GM19025 (cell line): ENCODE measurements around the gene LTC4S.
"Not testable (repeated sequence)": the region's sequence is repeated elsewhere in the genome, so short reads cannot be mapped to it uniquely, and the experiment has no call there.

Experiments used
- ATAC-seq: cut with Tn5 transposase; IDR thresholded peaks from one replicate; pipeline ENCODE4 v1.9.1; 2021; ENCODE audit warnings: mild to moderate bottlenecking, low read depth, moderate library complexity; ENCODE audit not compliant: unreplicated experiment

The LTC4S gene

DNA sequence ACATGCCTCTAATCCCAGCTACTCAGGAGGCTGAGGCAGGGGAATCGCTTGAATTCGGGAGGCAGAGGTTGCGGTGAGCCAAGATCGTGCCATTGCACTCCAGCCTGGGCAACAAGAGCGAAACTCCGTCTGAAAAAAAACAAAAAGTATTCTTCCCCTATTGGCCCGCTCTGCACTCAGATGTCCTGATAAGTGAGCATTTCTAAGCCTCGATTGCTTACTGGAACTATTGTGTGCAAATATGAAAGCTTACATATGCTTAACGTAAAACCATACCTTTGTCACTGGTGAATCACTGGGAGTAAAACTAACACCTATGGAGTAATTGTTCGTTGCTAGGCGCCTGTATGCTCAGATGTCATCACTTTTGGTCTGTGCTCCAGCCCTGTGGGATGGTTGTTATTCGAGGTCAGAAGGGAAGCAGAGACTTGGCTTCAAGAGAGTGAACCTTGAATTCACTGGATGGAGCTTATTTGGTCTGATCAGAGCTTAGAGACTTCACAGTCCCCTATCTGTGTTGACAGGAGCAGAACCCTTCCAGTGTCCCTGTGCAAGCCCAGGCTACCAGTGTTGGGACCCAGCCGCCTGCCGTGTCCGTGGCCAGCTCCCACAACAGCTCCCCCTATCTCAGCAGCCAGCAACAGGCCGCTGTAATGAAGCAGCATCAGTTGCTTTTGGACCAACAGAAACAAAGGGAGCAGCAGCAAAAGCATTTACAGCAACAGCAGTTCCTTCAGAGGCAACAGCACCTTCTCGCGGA lies 25.3 kb upstream of the LTC4S start:
- ATAC-seq = no peak

DNA sequence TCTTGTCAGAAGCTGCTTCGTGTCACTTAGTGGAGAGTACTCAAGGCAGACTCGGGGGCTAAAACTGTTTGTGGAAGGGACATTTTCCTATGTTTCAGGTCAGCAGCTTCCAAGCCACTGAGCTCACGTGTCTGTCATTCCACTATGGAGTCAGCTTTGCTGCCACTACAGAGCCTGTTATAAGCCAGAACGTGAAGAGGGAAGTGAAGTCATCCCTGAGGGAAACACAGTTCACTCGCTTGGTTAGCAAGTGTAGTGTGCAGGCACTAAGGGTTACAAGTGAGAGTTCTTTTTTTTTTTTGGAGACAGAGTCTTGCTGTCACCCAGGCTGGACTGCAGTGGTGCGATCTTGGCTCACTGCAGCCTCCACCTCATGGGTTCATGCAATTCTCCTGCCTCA lies 24.5 kb upstream of the LTC4S start:
- no peak for ATAC-seq

DNA sequence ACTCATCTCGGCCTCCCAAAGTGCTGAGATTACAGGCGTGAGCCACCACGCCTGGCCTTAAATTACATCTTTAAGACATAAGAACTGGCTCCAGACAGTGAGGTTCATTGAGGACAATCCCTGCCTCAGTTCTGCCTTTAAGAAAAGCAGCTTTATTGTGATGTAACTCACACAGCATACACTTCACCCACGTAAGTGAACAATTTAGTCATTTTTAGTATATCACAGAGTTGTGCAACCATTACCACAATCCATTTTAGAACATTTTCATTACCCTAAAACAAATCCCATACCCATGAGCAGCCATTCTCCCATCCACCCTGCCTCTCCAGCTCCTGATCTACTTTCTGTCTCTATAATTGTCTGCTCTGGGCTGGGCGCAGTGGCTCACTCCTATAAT lies 24.0 kb upstream of the LTC4S start:
- no peak for ATAC-seq

DNA sequence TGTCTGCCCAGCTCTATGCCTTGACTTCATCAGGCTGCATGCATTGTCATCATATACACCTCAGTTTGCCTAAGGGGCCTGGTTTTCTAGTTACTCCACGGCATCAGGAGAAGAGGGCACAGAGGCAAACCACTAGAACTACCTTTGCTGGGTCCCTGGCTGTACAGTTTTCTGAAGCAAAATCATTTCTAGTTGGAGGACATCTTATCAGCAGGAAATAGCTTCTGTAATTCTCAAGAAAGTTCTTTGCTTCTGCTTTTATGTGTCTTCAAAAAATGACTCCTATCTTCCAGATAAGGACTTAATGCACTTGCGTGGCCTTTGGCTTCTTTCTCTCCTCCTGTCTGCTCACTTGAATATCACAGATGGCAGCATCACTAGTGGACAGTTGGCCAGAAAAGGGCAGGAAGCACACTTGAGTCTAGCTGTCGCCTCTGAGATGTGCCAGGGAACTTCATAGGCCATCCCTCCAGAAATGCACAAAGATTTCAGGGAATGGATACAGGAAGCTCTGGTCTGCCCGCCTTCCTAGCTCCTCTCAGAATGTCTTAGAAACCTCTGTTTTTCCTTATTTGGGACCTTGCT lies 22.4 kb upstream of the LTC4S start:
- ATAC-seq = no peak

DNA sequence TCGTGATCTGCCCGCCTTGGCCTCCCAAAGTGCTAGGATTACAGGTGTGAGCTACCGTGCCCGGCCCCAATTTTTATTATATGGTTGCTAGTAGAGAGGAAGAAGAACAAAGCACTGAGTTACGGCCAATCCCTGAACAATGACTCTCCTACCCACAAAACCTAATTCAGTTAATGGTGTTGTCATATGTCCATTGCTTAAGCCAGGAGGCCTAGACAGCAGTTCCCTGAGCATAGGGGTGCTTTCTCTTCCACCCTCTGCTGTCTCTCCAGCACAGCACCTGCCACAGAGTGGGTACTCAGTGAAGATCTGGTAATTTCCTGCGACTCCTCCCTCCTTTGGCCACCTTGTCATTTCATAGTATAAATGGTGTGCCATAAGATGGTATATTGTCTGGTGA lies 21.4 kb upstream of the LTC4S start:
- no peak for ATAC-seq

DNA sequence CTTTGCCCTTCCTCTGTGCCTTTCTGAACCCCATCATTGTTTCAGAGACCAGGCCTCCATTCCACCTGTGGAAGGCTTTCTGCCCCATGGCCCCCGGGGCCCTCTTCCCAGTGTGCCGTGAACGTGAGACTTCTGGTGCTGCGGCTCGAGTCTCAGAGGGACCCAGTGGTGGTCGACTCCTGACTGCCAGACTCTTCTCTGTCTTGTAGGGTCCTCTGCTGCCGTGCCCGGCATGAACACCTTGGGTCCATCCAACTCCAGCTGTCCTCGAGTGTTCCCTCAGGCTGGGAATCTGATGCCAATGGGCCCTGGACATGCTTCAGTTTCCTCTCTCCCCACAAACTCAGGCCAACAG lies 20.1 kb upstream of the LTC4S start:
- no peak for ATAC-seq

DNA sequence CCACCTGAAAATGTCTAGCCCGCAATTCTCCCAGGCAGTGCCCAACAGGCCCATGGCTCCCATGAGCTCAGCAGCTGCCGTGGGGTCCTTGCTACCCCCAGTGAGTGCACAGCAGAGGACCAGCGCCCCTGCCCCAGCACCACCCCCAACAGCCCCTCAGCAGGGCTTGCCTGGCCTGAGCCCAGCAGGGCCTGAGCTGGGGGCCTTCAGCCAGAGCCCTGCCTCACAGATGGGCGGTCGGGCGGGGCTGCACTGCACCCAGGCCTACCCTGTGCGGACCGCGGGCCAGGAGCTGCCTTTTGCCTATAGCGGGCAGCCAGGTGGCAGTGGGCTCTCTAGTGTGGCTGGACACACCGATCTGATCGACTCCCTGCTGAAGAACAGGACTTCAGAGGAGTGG lies 19.3 kb upstream of the LTC4S start:
- ATAC-seq = no peak

DNA sequence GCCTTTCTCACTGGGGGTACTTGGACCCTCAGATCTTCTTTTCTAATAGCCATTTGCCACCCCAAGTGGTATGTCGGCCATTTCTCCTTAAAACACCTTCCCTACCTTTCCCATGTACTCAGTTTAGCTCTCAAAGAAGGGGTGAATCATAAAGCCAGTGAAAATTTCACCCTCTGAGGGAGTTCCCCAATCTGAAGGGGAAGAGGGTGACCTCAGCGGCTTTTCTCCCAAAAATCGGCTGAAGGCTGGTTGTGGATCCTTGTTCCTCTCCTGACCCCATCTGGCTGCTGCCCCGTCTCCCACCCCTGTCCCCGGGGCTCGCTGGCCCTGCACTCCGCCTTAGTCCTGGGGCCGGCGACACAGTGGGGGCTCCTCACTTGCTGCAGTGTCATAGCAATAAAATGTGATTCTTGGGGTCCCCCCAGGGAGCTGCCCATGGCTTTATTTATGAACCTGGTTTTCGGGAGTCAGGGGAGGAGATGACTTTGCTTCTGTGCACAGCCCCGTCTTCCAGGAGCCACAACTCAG lies 17.3 kb upstream of the LTC4S start:
- ATAC-seq = no peak

DNA sequence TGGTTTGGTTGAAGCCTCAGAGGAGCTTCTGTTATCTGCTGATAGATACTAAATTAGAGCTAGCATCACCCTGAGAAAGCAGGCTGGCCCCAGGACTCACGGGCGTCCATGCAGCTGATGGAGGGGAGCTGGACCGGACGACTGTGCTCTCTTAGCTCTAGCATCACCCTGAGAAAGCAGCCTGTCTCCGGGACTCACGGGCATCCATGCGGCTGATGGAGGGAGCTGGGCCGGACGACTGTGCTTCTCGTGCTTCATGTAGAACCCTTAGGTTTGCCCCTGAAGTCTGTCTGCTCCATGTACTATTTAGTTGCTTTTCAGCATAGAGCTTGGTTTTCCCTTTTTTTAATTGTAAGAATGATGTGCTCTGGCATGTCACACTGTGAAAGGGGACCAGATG lies 16.3 kb upstream of the LTC4S start:
- no peak for ATAC-seq

DNA sequence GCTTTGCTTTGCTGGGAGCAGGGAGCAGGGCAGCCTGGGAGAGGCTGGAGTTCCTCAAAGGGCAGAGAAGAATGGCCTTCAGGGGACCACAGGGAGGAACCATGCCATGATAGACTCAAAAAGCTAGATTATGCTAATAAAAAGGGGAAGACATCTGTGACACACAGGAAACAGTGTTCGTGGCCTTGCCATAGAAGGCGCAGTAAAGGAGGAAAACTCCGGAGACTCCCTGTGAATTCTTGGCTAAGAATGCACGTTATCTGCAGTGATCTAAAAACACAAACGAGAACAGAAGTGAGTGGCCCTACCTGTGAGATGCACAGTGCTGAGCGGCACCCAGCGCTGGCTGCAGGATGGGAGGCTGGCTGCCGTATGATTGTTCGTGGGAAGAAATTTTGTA lies 15.9 kb upstream of the LTC4S start:
- ATAC-seq = no peak

DNA sequence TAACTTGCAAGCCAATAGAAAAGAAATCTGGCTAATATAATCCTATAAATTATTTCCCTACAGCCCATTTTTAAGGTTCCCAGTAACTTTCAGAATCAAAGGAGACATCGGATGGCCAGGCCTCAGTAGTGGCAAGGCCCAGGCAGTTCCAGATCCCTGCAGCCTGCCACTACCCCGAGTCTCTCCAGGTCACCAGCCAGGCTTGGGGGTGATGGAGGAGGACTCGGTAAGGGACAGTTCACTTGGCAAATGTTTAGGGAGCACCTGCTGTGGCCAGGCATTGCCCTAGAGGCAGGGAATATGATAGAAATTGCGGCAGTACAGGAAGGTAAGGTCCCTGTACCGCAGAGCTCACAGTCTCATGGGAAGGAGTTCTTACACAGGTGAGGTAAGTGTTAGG lies 15.2 kb upstream of the LTC4S start:
- ATAC-seq = no peak

DNA sequence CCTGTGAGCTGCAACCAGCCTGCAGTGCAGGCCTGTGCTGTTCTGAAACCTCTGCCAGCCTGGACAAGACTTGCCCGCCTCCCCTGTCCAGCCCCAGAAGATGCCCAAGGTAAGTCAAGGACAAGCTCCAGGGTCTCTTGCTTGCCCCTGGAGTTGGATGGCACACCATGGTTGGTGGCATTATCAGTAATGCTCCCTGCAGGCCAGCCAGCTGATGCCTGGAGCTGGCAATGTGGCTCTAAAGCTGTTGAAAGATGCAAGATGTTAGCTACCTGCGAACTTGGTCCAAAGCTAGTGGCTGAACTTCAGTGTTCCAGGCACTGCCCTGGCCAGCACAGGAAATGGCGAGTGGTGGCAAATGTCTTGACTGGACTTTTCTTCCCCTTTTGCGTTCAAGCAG lies 14.0 kb upstream of the LTC4S start:
- no peak for ATAC-seq

DNA sequence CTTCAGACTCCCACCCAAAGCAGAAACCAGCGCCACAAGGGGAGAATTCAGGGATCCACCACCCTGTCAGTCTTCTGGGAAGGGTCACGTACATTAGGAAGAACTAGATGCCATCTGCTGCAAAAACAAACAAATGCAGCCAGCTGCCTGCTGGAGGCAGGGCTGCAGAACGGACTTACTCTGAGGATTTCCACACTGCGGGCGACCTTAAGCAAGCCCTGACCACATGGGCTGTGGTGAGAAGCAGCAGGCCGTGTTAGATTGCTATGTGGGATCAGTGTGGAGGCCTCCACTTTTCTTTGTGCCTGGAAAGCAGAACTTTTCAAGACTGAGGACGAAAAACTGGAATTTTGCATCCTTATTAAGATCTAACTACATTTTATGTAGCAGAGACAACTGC lies 13.4 kb upstream of the LTC4S start:
- ATAC-seq = no peak

DNA sequence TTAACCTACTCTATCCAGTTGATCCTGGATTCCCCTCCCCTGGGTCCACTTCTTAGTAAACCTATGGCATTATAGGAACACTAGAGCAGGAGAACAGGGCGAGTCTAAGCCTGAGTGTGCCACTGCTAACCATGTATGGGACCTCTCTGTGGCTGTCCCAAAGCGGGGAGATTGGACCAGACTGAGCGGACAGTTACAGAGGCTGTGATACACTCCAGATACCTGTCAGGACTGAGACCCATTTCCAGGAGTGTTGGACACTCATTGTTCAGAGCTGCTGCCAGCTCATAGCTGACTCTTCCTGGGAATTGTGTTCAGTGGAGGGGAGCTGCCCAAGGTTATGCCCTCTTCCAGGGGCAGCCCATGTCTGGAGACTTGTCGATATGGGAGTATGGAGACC lies 11.9 kb upstream of the LTC4S start:
- no peak for ATAC-seq

DNA sequence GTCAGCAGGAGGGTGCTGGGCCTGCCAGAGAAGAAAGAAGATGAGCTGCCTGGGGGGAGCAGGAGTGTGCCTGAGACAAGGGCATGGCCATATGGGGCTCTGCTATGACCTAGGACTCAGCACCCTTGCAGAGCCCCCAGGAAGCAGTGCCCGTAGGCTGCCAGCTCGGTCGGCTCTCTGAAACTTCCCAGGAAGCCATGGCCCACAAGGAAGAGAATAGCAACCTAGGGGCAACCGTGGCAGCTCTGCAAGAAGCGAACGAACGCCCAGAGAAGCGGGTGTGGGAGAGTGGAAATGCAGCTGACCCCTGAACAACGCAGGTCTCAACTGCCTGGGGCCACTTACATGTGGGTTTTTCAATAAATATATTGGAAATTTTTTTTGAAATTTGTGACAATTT lies 10.7 kb upstream of the LTC4S start:
- ATAC-seq = no peak

DNA sequence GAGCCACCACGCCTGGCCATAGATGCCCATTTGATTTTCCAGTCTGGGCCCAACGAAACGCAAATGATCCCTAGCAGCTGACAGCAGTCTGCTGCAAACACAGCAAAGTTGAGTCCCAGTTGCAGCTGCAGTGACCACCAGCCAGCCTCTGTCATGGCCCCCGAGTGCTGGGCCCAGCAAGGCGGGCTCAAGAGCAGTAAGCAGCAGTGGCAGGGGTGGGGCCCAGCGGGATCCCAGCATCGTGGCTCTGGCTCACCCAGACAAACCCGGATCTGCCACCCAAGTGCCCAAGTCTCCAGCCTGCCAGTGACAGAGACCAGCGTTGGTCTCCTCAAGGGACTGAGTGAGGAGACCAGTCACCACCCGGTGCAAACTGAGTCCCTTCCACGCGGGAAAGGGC lies 6.9 kb upstream of the LTC4S start:
- ATAC-seq = no peak

DNA sequence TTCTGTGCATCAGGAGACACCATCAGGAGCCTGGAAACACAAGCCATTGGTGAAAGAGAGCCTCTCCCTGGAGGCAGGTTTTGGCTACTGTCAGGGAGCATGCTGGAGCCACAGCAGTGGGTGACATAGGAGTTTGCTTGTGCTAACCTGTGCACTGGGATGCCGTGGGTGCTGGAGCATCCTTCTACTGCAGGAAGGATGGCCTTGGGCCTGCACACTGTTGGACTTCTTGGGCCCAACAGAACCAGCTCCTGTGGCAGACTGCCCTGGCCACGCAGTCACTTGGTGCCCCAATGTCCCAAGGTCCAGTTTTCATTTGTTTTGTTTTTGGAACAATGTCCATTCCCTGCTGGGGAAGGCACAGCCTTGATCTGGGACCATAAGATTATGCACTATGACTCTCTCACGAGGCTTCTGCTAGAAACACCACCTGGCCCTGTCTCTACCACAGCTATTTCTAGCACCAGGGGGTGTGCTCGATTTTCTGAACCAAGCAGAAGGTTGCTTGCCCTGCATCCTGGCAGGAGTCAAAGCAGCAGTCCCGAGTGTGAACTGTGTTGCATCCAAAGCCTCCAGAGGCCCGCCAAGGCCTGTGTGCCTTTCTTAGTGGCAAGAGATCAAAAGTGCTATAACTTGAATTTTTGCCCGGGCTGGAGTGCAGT lies 5.5 kb upstream of the LTC4S start:
- ATAC-seq = no peak

DNA sequence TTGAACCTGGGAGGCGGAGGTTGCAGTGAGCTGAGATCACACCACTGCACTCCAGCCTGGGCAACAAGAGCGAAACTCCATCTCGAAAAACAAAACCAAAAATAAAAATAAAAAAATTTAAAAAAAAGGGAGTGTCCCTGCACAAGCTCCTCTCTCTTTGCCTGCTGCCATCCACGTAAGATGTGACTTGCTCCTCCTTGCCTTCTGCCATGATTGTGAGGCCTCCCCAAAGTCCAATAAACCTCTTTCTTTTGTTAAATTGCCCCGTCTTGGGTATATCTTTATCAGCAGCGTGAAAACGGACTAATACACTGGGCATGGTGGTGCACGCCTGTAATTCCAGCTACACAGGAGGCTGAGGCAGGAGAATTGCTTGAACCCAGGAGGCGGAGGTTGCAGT lies 4.5 kb upstream of the LTC4S start:
- ATAC-seq = not testable (repeated sequence)

DNA sequence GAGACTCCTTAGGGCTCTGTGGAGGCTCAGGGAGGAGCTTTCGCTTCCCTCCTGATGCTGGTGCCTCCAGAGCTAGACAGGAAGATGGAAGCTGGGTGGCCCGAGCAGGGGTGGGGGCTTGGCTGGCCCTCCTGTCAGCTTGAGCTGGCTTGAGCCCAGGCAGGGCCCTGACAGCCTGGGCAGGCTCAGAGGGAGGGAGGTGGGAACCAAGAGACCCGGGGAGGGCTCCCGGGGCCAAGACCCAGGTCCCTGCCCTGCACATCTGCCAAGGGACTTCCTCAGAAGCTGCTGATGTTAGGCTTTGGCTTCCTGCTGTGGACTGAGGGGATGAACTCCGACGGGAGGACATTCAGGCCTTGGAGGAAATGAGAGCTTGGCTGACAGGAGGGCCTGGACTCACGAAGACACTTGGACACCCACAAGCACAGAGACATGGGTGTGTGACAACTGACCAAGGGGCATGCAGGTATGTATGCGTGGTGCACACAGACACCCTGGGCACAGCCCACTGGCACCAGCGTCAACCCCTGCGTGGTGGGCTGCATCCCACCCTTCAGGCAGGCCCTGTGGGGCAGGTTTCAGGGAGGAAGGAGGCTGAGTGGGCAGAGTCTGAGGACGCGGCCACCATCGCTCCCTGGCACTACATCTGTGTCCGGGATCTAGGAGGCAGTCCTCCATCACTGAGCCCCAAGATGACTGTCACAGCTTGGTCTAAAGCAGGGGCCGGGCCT lies 1.7 kb upstream of the LTC4S start:
- no peak for ATAC-seq

DNA sequence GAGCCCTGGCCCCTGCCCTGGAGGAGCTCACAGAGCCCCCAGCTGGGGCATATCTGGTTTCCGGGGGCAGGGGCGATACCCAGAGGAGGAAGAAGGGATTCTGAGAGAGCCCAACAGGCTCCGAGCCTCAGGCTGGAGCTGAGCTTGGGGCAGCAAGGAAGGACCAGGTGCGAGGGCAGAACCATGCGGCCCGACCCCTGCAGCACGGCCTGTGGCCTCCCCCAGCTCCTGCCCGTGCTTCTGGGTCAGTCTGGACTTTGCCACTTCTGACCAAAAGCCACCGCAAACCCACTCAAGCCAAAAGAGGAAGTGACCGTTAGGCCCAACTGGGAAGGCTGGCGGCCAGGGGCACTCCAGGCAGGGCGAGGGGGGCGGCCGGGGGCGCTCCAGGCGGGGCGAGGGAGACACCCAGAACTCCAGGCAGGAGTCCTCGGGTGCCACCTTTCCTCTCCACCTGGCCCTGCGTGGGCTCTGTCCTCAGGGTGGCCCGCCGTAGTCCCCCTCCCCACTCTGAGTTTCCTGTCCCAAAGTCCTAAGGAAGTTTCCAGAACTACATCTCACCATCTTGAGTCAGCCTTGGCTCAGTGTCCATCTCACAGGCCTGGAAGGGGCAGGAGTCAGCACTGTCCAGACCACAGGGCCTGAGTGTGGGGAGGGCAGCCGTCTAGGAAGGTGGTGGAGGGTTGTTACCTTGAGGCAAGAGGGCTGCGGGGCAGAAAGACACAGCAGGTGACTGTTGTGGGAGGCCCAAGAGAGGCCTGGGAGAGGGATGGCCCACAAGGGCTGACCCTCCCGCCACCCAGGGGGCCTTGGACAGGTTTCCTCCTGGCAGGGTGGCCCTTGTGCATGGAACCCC lies 946 bp upstream of the LTC4S start:
- ATAC-seq = no peak
